ENCODE results near the gene LRRC59. TPM values are rescaled to one million over a fixed set of nuclear protein-coding genes. Genes with fewer than 3 reads are reported as not detected.

The LRRC59 gene
- polyA plus RNA-seq, 1 donor (not counting 4 experiments of a cell fraction or from before 2014, with no cell fraction given), result 152 TPM

DNA sequence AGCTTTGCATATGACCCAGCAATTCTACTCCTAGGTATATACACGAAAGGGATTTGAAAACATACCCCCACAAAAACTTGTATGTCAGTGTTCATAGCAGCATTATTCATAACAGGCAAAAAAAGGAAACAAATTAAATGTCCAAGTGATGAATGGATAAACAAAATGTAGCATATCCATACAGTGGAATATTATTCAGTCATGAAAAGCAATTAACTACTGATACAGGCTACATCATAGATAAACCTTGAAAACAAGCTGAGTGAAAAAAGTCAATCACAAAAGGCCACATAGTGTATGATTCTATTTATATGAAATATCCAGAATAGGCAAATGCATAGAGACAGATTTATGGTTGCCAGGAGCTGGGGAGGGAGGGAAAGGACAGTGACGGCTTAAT, 23.6 kb downstream of the LRRC59 start:
- no peaks in the 10 kb centered on the region for H3K9me1 ChIP-seq (ENCODE audit: control insufficient read depth, extremely low read depth, insufficient read depth, low read length)
- no peak for TF ChIP-seq EZH2 (IDR thresholded peaks at IDR 0.05; ENCODE audit: low read length)
- TF ChIP-seq, protein P1, sequence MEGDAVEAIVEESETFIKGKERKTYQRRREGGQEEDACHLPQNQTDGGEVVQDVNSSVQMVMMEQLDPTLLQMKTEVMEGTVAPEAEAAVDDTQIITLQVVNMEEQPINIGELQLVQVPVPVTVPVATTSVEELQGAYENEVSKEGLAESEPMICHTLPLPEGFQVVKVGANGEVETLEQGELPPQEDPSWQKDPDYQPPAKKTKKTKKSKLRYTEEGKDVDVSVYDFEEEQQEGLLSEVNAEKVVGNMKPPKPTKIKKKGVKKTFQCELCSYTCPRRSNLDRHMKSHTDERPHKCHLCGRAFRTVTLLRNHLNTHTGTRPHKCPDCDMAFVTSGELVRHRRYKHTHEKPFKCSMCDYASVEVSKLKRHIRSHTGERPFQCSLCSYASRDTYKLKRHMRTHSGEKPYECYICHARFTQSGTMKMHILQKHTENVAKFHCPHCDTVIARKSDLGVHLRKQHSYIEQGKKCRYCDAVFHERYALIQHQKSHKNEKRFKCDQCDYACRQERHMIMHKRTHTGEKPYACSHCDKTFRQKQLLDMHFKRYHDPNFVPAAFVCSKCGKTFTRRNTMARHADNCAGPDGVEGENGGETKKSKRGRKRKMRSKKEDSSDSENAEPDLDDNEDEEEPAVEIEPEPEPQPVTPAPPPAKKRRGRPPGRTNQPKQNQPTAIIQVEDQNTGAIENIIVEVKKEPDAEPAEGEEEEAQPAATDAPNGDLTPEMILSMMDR (optimal IDR thresholded peaks at IDR 0.05 in 1 of 3, IDR thresholded peaks at IDR 0.05 in 1 of 3, conservative IDR thresholded peaks at IDR 0.05 in 1 of 3; ENCODE audit: extremely low read depth in 1 of 3, insufficient read depth in 2 of 3, low read length in 3 of 3), result no peak
- peaks cover 5 to 20% of the 10 kb centered on the region in 2 experiments for H3K36me3 ChIP-seq (ENCODE audit: control insufficient read depth in 2 of 2, extremely low read depth in 1 of 2, insufficient read depth in 2 of 2, low read length in 2 of 2)
- peaks cover 30% of the 10 kb centered on the region for H3K79me2 ChIP-seq (ENCODE audit: control insufficient read depth, insufficient read depth, low read length)
- peak overlapping the region; percentile 96 for H3K9ac ChIP-seq (ENCODE audit: control insufficient read depth, extremely low read depth, insufficient read depth, low read length)
- H4K20me1 ChIP-seq (ENCODE audit: control insufficient read depth, extremely low read depth, insufficient read depth, low read length), result peaks cover 4% of the 10 kb centered on the region
- no peak overlapping the region for H3K27ac ChIP-seq (ENCODE audit: control insufficient read depth, insufficient read depth, low read length)
- no peaks in the 10 kb centered on the region for H3K27me3 ChIP-seq (ENCODE audit: control insufficient read depth, extremely low read depth, insufficient read depth, low read length)
- dilution Hi-C loops (cut with MboI; ENCODE audit: extremely low pct_ligation_motif_present, low sequenced_read_pairs), result no loop called here
- peak overlapping the region; percentile 94 for H3K4me2 ChIP-seq (ENCODE audit: control insufficient read depth, extremely low read depth, insufficient read depth, low read depth, low read length)
- peaks cover 16% of the 10 kb centered on the region for H3K4me1 ChIP-seq (ENCODE audit: control insufficient read depth, extremely low read depth, insufficient read depth, low read length)
- no peaks in the 10 kb centered on the region for H3K9me3 ChIP-seq (ENCODE audit: control insufficient read depth, low read depth, low read length)
- peak overlapping the region; percentile 72 to 88 (median 83) for H3K4me3 ChIP-seq (ENCODE audit: control insufficient read depth in 2 of 3, extremely low read depth in 1 of 3, insufficient read depth in 2 of 3, low read depth in 1 of 3, low read length in 3 of 3)
- FAIRE-seq (no peak), DNase-seq (ENCODE audit: low read depth, low spot score) (no peak)
- no peak overlapping the region for H2AFZ ChIP-seq (ENCODE audit: control insufficient read depth, low read length)

DNA sequence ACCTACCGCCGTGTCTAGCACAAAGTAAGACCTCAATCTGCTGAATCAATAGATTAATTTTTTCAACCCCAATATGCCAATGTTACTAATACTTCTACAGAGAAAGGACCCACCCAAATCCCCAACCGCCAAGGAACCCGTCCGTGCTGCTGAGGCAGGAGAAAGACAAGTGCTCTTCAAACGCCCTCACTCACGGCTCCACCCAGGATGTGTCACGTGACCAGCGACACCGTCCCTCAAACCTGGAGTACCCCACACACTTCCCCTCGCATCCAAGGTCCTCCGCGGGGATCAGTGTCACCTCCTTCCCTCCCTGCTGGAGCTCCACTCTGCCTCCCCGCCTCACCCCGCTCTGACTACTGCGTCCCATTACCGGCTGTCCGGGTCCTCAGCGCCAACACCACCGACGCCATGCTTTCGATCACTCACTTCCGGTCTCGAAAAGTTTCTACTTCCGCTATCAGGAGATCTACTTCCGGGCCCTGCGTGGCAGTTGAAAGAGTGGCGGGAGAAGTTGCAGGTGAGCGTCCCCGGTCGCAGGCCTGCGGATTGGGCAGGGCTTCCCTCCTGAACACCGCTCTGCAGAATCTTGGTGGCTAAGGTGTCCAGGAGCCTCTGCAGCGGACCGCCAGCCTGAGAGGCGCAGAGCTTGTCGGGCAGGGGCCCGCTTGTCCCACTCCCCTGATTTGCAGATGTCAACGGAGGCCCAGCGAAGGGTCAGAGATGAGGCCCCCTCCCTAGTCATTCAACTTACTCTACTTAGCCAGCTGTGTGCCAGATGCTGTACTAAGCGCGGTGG, 24.4 kb downstream of the LRRC59 start, which contains the start of the genes EME1 and MRPL27:
Gene EME1 (plus strand): TSS at position 472 of the 799 bp plus-strand sequence. CDS start 1,980 bp downstream, outside the sequence.
Gene MRPL27 (minus strand): TSS at position 427 of the 799 bp plus-strand sequence. CDS start 14 bp downstream, at position 413.
- TF ChIP-seq, protein P1 (optimal IDR thresholded peaks at IDR 0.05 in 1 of 3, IDR thresholded peaks at IDR 0.05 in 1 of 3, conservative IDR thresholded peaks at IDR 0.05 in 1 of 3; ENCODE audit: extremely low read depth in 1 of 3, insufficient read depth in 2 of 3, low read length in 3 of 3), result no peak
- no peak for TF ChIP-seq EZH2 (IDR thresholded peaks at IDR 0.05; ENCODE audit: low read length)
- Histone ChIP-seq H3K36me3 (ENCODE audit: control insufficient read depth in 2 of 2, extremely low read depth in 1 of 2, insufficient read depth in 2 of 2, low read length in 2 of 2) (peaks cover 8 to 27% of the 10 kb centered on the region in 2 experiments), H3K27ac (ENCODE audit: control insufficient read depth, insufficient read depth, low read length) (peak within 1 kb of the TSS; percentile 96), H3K4me1 (ENCODE audit: control insufficient read depth, extremely low read depth, insufficient read depth, low read length) (peaks cover 16% of the 10 kb centered on the region), H3K9me1 (ENCODE audit: control insufficient read depth, extremely low read depth, insufficient read depth, low read length) (no peaks in the 10 kb centered on the region), H3K79me2 (ENCODE audit: control insufficient read depth, insufficient read depth, low read length) (peaks cover 31% of the 10 kb centered on the region), H3K9me3 (ENCODE audit: control insufficient read depth, low read depth, low read length) (no peaks in the 10 kb centered on the region), H3K4me3 (ENCODE audit: control insufficient read depth in 2 of 3, extremely low read depth in 1 of 3, insufficient read depth in 2 of 3, low read depth in 1 of 3, low read length in 3 of 3) (peak within 1 kb of the TSS; percentile 72 to 88 (median 83)), H3K27me3 (ENCODE audit: control insufficient read depth, extremely low read depth, insufficient read depth, low read length) (no peaks in the 10 kb centered on the region), H3K9ac (ENCODE audit: control insufficient read depth, extremely low read depth, insufficient read depth, low read length) (peak within 1 kb of the TSS; percentile 96), H2AFZ (ENCODE audit: control insufficient read depth, low read length) (peak within 1 kb of the TSS; percentile 99), H4K20me1 (ENCODE audit: control insufficient read depth, extremely low read depth, insufficient read depth, low read length) (peaks cover 4% of the 10 kb centered on the region), H3K4me2 (ENCODE audit: control insufficient read depth, extremely low read depth, insufficient read depth, low read depth, low read length) (peak within 1 kb of the TSS; percentile 94)
- dilution Hi-C loops (cut with MboI; ENCODE audit: extremely low pct_ligation_motif_present, low sequenced_read_pairs), result no loop called here
- FAIRE-seq (peak; percentile 81), DNase-seq (ENCODE audit: low read depth, low spot score) (no peak)
